Measurements from ENCODE around the gene SLC35D3.
A peak's percentile ranks its signal among the peaks of the same experiment; 100 is the strongest.
"Not testable (repeated sequence)": the region's sequence is repeated elsewhere in the genome, so short reads cannot be mapped to it uniquely, and the experiment has no call there.

SLC35D3 gene

DNA sequence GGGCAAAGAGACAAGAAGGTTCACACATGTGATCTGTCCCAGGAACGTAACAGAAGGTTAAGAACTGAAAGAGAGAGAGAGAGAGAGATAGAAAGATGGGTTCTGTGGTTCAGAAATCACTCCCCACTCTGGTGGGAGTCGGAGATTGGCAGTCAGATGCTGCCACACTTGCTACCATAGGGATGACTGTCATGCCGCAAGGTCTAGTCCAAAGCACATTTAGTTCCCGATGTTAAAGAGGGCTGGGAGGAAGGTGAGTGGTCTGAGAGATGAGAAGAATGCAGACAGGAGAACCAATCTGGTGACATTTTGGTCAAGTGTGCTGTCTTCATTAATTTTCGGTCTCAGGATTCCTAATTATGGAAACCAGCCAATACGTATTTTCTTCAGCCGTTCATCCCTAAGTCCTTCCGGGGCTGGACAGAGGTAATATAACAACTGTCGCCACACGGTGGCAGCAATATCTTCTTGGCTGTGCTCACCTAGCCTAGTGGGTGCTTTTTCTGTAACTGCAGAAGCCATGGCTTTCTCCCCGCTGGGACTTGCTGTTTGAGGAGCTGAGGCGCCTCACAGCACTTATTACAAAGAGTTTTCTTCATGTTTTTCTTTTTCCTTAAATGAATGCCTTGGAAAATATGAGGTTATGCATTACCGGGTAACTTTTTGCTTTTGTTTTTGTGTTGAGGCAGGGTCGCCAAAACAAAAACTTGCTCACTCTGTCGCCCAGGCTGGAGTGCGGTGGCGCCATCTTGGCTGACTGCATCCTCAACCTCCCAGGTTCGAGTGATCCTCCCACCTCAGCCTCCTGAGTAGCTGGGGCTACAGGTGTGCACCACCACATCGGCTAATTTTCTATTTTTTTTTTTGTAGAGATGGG, 46.0 kb downstream of the SLC35D3 start:
- DNase-seq, result peak; percentile 60

DNA sequence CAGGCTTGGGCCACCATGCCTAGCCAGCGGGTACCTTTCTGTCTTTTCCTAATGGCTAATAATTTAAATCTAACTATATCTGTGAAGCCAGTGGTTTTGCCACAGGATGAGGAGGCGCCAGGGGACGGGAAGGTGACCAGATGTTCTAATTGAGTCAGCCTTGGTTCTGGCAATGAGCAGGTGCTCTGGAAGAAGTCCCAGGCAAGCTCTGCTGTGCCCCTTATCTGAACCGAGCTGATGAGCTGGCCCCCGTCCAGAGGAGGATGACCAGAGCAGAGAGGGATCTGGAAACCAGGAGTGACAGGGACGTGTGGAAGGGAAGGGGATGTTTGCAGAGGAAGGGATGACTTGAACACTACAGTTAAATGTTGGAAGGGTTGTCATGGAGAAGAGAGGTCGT, 46.7 kb downstream of the SLC35D3 start:
- DNase-seq, result no peak

DNA sequence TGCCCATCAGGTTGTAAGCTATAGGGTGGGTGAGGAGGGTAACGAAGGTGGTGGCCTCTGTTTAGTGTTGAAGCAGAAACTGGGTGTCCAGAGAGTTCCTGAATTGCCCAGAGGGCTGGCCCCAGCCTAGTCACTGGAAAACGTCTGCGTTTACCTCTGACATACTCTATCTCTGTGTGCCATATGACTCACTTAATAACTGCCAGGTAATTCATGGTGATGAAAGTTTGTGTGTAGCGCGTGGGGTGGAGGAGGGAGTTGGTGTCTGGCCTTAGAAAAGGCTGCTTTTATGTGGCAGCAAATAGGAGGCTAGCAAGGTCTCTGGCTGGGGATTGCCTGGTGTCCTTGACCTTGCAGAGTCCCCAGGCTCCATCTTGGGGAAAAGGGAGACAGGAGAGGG, 47.3 kb downstream of the SLC35D3 start:
- no peak for DNase-seq

DNA sequence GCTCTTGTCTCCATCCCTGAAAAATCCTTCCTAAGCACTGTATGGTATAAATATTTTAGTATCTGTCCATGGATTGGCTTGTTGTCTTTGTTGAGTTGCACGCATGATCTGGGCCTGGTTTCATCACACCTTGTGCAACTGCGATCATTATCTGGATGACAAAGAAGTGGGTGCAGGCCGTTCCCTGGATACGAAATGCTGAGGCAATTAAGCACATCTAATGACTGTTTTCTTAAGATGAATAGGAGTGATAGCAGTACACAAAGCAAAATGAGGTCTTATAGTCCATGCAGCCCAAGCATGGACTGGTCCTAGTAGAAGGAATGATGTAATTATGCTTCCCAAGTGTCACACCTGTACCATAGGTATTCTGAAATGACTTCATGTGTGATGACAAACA, 47.8 kb downstream of the SLC35D3 start:
- DNase-seq, result no peak

DNA sequence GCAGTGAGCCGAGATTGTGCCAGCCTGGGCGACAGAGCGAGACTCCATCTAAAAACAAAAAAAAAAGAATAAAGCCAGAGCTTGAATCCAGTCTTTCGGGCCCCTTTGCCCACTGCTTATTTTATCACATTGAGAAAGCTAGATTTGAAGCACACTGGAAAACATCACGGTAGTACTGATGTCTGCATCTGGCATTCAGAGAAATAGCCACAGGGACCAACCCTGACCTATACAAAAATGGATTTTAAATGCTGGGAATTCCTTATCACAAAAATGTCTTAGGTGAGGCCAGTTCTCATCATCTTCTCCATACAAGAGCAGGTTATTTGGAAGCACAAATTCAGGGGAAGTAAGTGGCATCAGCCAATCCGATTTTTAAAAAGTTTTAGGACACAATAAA, 49.5 kb downstream of the SLC35D3 start:
- DNase-seq, result no peak

DNA sequence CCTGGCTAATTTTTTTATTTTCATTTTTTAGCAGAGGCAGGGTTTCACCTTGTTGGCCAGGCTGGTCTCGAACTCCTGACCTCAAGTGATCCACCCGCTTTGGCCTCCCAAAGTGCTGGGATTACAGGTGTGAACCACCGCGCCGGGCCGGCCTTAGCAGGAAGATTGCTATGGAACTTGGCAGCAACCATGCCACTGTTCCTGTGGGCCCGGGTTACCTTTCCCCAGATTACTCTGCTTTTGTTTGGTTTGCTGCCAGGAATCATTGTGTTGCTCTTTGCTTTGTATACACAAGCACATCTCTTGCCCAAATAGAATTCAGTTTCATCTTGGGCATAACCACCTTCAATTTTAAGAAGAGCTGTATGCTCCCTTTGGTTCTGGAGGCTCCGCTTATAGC, 51.7 kb downstream of the SLC35D3 start:
- not testable (repeated sequence) for DNase-seq
